ENCODE results near the gene ARHGAP26. TPM values are rescaled to one million over a fixed set of nuclear protein-coding genes. Genes with fewer than 3 reads are reported as not detected.

Gene ARHGAP26
- total RNA-seq, 1 donor from 2014 or later = 8.6 TPM

DNA sequence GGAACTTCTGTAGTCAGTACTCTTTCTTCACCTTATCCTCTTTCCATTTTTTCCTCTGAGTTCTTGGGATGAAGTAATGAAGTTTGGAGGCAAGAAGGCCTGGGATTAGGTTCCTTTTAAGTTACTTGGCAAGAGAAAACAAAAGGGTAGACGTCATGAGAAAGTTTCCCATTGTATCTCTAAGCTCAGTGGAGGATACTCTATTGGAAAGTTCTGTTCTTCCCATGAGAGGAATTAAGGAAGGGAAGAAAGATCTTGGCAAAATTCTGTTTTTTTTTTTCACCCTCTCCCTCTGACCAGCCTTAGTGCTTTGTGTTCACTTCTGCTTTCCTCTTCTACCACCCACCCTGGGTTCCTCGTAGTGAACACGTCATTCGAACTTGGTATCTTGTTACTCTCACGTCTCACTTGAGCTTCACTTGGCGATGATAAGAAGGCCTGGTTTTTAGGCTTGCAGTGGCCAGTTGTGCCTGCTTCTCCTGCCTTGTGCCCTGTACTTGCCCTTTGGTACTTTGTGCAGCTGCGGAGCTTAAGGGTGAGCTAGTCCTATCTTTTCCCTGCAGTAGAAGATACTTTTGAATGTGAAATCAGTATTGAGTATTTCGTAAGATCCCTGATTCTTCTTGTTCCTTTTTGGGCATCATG lies 67.0 kb downstream of the ARHGAP26 start:
- TF ChIP-seq, protein P1, sequence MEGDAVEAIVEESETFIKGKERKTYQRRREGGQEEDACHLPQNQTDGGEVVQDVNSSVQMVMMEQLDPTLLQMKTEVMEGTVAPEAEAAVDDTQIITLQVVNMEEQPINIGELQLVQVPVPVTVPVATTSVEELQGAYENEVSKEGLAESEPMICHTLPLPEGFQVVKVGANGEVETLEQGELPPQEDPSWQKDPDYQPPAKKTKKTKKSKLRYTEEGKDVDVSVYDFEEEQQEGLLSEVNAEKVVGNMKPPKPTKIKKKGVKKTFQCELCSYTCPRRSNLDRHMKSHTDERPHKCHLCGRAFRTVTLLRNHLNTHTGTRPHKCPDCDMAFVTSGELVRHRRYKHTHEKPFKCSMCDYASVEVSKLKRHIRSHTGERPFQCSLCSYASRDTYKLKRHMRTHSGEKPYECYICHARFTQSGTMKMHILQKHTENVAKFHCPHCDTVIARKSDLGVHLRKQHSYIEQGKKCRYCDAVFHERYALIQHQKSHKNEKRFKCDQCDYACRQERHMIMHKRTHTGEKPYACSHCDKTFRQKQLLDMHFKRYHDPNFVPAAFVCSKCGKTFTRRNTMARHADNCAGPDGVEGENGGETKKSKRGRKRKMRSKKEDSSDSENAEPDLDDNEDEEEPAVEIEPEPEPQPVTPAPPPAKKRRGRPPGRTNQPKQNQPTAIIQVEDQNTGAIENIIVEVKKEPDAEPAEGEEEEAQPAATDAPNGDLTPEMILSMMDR (IDR thresholded peaks at IDR 0.05; ENCODE audit: insufficient read depth, low read length, poor library complexity, severe bottlenecking) = no peak
- Histone ChIP-seq H3K4me3 (ENCODE audit: low read depth, low read length) (no peak overlapping the region), H3K27me3 (ENCODE audit: control insufficient read depth, insufficient read depth, low read length) (no peaks in the 10 kb centered on the region), H3K36me3 (ENCODE audit: control insufficient read depth, insufficient read depth, low read length) (no peaks in the 10 kb centered on the region)
- no peak for DNase-seq (ENCODE audit: low read depth)

DNA sequence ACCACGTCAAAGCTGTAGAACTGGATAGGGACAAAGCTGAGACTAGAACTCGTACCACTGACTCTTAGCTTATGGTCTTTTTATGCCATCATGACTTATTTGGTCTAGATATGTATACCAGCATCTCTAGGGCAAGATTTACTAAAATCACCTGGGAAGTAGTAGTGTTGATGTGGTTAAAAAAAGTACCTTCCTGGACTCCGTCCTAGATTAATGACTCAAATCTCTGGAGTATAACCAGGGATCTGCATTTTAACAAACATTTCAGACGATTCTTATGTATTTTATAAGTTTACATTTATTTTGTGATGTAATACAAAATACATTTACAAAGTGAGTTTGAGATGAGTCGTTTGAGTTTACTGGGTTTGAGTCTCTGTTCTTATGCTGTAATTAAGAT lies 68.7 kb downstream of the ARHGAP26 start:
- no peaks in the 10 kb centered on the region for H3K36me3 ChIP-seq (ENCODE audit: control insufficient read depth, insufficient read depth, low read length)
- H3K27me3 ChIP-seq (ENCODE audit: control insufficient read depth, insufficient read depth, low read length) = no peaks in the 10 kb centered on the region
- no peak overlapping the region for H3K4me3 ChIP-seq (ENCODE audit: low read depth, low read length)
- TF ChIP-seq, protein P1 (IDR thresholded peaks at IDR 0.05; ENCODE audit: insufficient read depth, low read length, poor library complexity, severe bottlenecking) = no peak
- DNase-seq (ENCODE audit: low read depth) = no peak

DNA sequence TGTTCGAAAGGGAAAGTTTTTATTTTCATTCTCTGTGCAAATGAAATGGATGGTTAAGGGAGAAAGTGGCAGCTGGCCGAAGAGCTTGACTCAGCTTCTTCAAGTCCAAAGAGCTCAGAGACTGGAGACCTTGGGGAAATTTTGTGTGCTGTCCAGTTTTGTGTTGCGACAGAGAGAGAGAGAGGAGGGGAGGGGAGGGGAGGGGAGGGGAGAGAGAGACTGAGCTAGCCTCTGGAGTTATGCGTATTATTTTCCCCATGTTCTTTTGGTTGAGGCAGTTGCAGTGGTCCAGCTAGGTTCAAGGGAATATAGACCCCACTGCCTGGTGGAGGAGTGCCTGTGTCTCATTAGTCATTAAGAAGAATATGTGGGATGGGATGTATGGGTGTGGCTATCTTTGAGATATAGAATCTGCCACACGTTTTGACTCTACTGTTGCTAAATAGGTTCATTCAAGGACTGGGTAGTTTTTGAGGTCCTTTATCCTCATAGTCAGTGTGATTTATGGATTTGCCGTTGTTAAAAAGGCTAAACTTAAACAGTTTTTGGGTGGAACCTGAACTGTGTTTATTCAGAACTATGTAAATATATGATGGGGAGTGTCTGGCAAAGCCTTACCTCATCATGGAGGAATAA lies 69.7 kb downstream of the ARHGAP26 start:
- TF ChIP-seq, protein P1 (IDR thresholded peaks at IDR 0.05; ENCODE audit: insufficient read depth, low read length, poor library complexity, severe bottlenecking) = no peak
- no peak for DNase-seq (ENCODE audit: low read depth)
- Histone ChIP-seq H3K27me3 (ENCODE audit: control insufficient read depth, insufficient read depth, low read length) (no peaks in the 10 kb centered on the region), H3K4me3 (ENCODE audit: low read depth, low read length) (no peak overlapping the region), H3K36me3 (ENCODE audit: control insufficient read depth, insufficient read depth, low read length) (no peaks in the 10 kb centered on the region)

DNA sequence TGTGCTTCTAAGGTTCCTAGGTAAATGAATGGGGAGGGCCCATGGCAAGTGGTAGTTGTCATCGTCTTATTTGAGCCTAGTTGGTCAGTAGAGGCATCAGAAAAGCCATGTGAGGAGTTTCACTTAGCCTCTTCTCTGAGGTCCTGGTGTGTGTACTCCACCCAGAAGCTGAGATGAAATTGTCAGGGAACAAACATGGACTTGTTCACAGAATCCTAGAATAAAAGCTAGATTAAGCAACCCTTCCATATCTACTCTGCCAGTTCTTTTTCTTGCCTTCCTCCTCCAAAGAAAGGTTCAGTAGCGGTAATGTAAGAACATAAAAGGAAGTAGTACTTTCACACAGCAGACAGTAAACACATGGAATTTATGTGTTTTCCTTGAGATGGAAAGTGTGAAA lies 70.4 kb downstream of the ARHGAP26 start:
- Histone ChIP-seq H3K27me3 (ENCODE audit: control insufficient read depth, insufficient read depth, low read length) (no peaks in the 10 kb centered on the region), H3K36me3 (ENCODE audit: control insufficient read depth, insufficient read depth, low read length) (no peaks in the 10 kb centered on the region), H3K4me3 (ENCODE audit: low read depth, low read length) (no peak overlapping the region)
- TF ChIP-seq, protein P1 (IDR thresholded peaks at IDR 0.05; ENCODE audit: insufficient read depth, low read length, poor library complexity, severe bottlenecking) = no peak
- no peak for DNase-seq (ENCODE audit: low read depth)

DNA sequence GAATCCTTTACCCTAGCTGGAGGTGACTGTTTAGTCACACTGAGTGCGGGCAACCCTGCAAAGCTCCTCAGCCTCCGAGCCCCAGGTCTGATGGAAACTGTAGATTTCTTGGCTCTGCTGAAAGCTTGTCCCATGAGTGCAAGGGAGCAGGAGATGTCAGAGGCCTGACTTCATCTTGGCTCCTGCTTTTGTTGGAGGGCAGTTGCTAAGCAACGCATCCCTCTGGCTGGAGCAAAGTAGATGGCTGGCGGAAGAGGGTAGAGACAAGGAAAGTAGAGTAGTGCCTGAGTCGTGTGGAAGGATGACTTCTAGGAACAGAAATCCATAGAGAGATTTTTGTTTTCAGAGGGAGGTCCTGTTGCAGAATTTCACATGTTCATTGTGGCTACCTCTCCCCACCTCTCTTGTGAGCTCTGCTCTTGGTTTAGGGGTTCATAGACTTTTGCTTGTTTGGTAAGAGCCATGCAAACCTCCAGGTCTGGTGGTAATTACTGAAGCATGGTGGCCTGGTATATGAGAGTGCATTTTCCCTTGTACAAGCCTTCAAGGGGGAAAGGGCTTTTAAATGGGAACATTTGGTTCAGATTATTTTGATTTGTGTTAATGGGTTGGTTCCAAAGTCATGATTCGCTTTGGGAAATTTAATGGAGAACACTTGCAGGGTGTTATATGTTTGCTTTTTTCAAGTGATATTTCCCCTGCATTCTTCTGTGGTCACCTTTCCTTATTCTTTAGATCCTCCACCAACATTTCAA lies 71.5 kb downstream of the ARHGAP26 start:
- no peak for DNase-seq (ENCODE audit: low read depth)

More for the DNA sequence above, 71.5 kb downstream of the ARHGAP26 start:
- no peak overlapping the region for H3K4me3 ChIP-seq (ENCODE audit: low read depth, low read length)
- TF ChIP-seq, protein P1 (IDR thresholded peaks at IDR 0.05; ENCODE audit: insufficient read depth, low read length, poor library complexity, severe bottlenecking) = no peak
- H3K27me3 ChIP-seq (ENCODE audit: control insufficient read depth, insufficient read depth, low read length) = no peaks in the 10 kb centered on the region
- H3K36me3 ChIP-seq (ENCODE audit: control insufficient read depth, insufficient read depth, low read length) = no peaks in the 10 kb centered on the region
